AG09319 (cell line): ENCODE measurements around the gene MICAL3.

ENCODE experiments used
- DNase-seq: peaks from one replicate; pipeline ENCODE4 v3.0.0-alpha.2; 2010; ENCODE audit warnings: low read depth; ENCODE audit errors: extremely low read depth
- CTCF ChIP-seq: IDR thresholded peaks from 2 replicates; pipeline ENCODE4 v1.5.1; 2011; ENCODE audit warnings: low read depth, mild to moderate bottlenecking, inconsistent platforms, low read length, moderate library complexity

The MICAL3 gene

GRCh38 chr22:17753401-17753989 is 270.9 kb downstream of the MICAL3 start:
- TF ChIP-seq CTCF = no peak
- no peak for DNase-seq

GRCh38 chr22:17751596-17751995 is 272.8 kb downstream of the MICAL3 start:
- no peak for TF ChIP-seq CTCF
- DNase-seq = no peak

DNA sequence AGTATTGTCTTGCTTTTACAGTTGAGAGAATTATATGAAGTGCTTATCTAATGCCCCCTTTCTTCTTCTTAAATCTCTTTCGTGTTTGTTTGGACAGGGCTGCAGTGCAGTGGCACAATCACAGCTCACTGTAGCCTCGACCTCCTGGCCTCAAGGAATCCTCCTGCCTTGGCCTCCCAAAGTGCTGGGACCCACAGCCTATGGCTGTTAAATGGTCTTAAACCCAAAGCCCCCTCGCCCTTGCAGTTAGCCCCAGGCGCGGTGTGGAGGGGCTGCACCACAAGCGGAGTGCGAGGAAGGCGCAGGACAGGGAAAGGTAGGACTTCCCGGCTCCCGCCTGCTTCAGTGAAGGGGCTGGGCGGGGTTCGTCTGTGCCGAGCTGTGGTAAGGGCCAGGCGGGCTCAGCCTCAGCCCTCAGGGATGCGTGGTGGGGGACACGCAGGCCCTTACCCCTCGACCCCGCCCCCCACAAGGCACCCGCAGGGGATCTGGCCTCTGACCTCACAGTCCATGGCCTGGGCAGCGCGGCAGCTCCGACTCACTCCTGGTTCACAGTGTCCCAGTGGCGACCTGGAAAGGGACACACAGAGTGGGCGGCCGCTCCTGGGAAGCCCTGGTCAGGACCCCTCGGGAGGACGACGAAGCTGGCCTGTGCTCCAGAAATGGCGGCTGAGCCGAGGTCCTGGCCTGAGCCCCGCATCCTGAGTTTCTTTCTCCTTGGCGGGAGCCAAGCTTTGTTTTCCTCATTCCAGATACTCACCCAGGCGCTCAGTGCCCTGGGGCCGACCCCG is 274.6 kb downstream of the MICAL3 start:
- no peak for DNase-seq
- TF ChIP-seq CTCF = no peak

GRCh38 chr22:17748555-17749353 is 275.6 kb downstream of the MICAL3 start:
- DNase-seq = no peak

GRCh38 chr22:17746916-17747315 is 277.4 kb downstream of the MICAL3 start:
- DNase-seq = no peak
- no peak for TF ChIP-seq CTCF

More at GRCh38 chr22:17748555-17749353, 275.6 kb downstream of the MICAL3 start:
- no peak for TF ChIP-seq CTCF

- no peak for TF ChIP-seq CTCF
- no peak for DNase-seq
These were observed 279.9 kb downstream of the MICAL3 start for GRCh38 chr22:17744430-17744829.
